ENCODE results near the gene RBMY1B.
"Not testable (repeated sequence)": the region's sequence is repeated elsewhere in the genome, so short reads cannot be mapped to it uniquely, and the experiment has no call there.

Gene RBMY1B

DNA sequence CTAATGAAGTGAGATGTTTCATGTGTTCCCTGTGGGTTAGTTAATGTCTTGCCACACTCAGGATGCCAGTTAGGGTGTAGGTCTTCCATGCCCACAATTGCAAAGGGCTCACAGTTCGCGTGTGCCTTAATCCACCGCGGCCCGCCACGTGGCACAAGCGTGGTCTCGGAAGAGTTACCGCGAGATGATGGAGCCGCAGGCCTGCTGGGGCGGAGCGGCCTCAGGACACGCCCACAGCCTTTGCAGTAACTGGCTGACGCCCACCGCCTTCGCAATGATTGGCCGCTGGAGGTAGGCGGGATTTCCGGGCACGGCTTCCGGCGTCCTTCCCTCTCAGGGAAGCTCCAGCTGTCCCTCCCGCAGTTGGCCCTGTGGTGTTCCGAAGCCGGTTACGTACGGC is at the start of gene RBMY1B:
Gene RBMY1B, plus strand, starts transcription at position 301 of the 400 bp plus-strand sequence. CDS start 2,013 bp downstream, outside the sequence.
- not testable (repeated sequence) for TF ChIP-seq GATA2, GATA3 (IDR thresholded peaks at IDR 0.05; ENCODE audit: low read depth, low read length)

- TF ChIP-seq GATA3 (IDR thresholded peaks at IDR 0.05; ENCODE audit: low read depth, low read length) (no peak), GATA2 (IDR thresholded peaks at IDR 0.05; ENCODE audit: low read depth, low read length) (no peak)
Measured at GRCh38 chrY:21482967-21483366, 28.2 kb upstream of the RBMY1B start.

DNA sequence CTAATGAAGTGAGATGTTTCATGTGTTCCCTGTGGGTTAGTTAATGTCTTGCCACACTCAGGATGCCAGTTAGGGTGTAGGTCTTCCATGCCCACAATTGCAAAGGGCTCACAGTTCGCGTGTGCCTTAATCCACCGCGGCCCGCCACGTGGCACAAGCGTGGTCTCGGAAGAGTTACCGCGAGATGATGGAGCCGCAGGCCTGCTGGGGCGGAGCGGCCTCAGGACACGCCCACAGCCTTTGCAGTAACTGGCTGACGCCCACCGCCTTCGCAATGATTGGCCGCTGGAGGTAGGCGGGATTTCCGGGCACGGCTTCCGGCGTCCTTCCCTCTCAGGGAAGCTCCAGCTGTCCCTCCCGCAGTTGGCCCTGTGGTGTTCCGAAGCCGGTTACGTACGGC is 23.4 kb downstream of the RBMY1B start, which contains the start of gene RBMY1A1:
Gene RBMY1A1, plus strand, starts transcription at position 301 of the 400 bp plus-strand sequence. CDS start 2,013 bp downstream, outside the sequence.
- not testable (repeated sequence) for TF ChIP-seq GATA3, GATA2 (IDR thresholded peaks at IDR 0.05; ENCODE audit: low read depth, low read length)
